HG03025 (cell line): Measurements from ENCODE around the gene NT5DC3.
A peak's percentile ranks its signal among the peaks of the same experiment; 100 is the strongest.
"Not testable (repeated sequence)": the region's sequence is repeated elsewhere in the genome, so short reads cannot be mapped to it uniquely, and the experiment has no call there.

Experiments
- ATAC-seq: cut with Tn5 transposase; IDR thresholded peaks from one replicate; pipeline ENCODE4 v1.9.1; 2021; ENCODE audit warnings: mild to moderate bottlenecking, moderate library complexity; ENCODE audit not compliant: unreplicated experiment, low FRiP score

Gene NT5DC3

GRCh38 chr12:103855896-103856657 is 15.0 kb upstream of the NT5DC3 start:
- no peak for ATAC-seq

GRCh38 chr12:103855036-103855712 is 14.1 kb upstream of the NT5DC3 start:
- no peak for ATAC-seq

GRCh38 chr12:103854372-103854973 is 13.4 kb upstream of the NT5DC3 start:
- no peak for ATAC-seq

GRCh38 chr12:103852498-103852997 is 11.5 kb upstream of the NT5DC3 start:
- ATAC-seq: no peak

GRCh38 chr12:103851127-103851526 is 10.1 kb upstream of the NT5DC3 start:
- ATAC-seq: no peak

GRCh38 chr12:103850429-103850828 is 9.4 kb upstream of the NT5DC3 start:
- no peak for ATAC-seq

- ATAC-seq: no peak
Measured at GRCh38 chr12:103848917-103849491, 8.0 kb upstream of the NT5DC3 start.

GRCh38 chr12:103848143-103848542 is 7.1 kb upstream of the NT5DC3 start:
- ATAC-seq: no peak

- ATAC-seq: no peak
Measured at GRCh38 chr12:103846415-103846814, 5.4 kb upstream of the NT5DC3 start.

- ATAC-seq: no peak
Measured at GRCh38 chr12:103844305-103844704, 3.3 kb upstream of the NT5DC3 start.

GRCh38 chr12:103841690-103842584 is 903 bp upstream of the NT5DC3 start:
- peak; percentile 7 for ATAC-seq

- peak; percentile 15 for ATAC-seq
Measured at GRCh38 chr12:103840462-103840875, 565 bp downstream of the NT5DC3 start.

- ATAC-seq: no peak
Measured at GRCh38 chr12:103839609-103840461, 1.2 kb downstream of the NT5DC3 start.

- ATAC-seq: no peak
Measured at GRCh38 chr12:103839103-103839502, 1.9 kb downstream of the NT5DC3 start.

- ATAC-seq: no peak
Measured at GRCh38 chr12:103838254-103838914, 2.6 kb downstream of the NT5DC3 start.

- ATAC-seq: no peak
Measured at GRCh38 chr12:103836345-103836744, 4.7 kb downstream of the NT5DC3 start.

GRCh38 chr12:103835747-103836335 is 5.2 kb downstream of the NT5DC3 start:
- ATAC-seq: not testable (repeated sequence)

- ATAC-seq: no peak
Measured at GRCh38 chr12:103834942-103835341, 6.1 kb downstream of the NT5DC3 start.
